Activated B cell treated with CpG ODN at 0.5 μM for 24 hours (primary cell): Measurements from ENCODE around the gene GMPR. TPM values are rescaled to one million over a fixed set of nuclear protein-coding genes. Genes with fewer than 3 reads are reported as not detected.
A peak's percentile ranks its signal among the peaks of the same experiment; 100 is the strongest.

Source experiments
- ATAC-seq: fragments of 200-7000 bp; cut with Tn5 transposase; one replicate; pipeline ENCODE4 v1.10.0; 2021; ENCODE audit warnings: low read depth, mild to moderate bottlenecking, moderate library complexity
- CTCF ChIA-PET: fragments of 350-600 bp; sonication (Branson Sonifier 250); formaldehyde crosslinking; loops from one replicate; lab custom pipeline; 2021; ENCODE audit warnings: antibody characterized with exemption; lab: Charles Lee
- POLR2A ChIA-PET: fragments of 350-600 bp; sonication (Branson Sonifier 250); formaldehyde crosslinking; loops from one replicate; lab custom pipeline; 2021; ENCODE audit warnings: antibody characterized with exemption; lab: Charles Lee
- DNase-seq: peaks from one replicate; pipeline ENCODE4 v3.0.0; 2022
- H3K27ac Mint-ChIP-seq: one replicate; pipeline ENCODE4 v1.8.0; 2020; ENCODE audit warnings: mixed read lengths
- H3K27me3 Mint-ChIP-seq: one replicate; pipeline ENCODE4 v1.8.0; 2021; ENCODE audit warnings: mixed read lengths
- H3K36me3 Mint-ChIP-seq: one replicate; pipeline ENCODE4 v1.8.0; 2021; ENCODE audit warnings: low read depth, mixed read lengths
- H3K4me1 Mint-ChIP-seq: one replicate; pipeline ENCODE4 v1.8.0; 2021; ENCODE audit warnings: mixed read lengths
- H3K4me3 Mint-ChIP-seq: one replicate; pipeline ENCODE4 v1.8.0; 2020; ENCODE audit warnings: mild to moderate bottlenecking, mixed read lengths
- H3K9me3 Mint-ChIP-seq: one replicate; pipeline ENCODE4 v1.8.0; 2020; ENCODE audit warnings: mixed read lengths
- intact Hi-C: fragments of 100-400 bp; cut with micrococcal nuclease; formaldehyde crosslinking; loops from one replicate; pipeline ENCODE4 v1.15.1; 2024
- total RNA-seq: library from RNA; stranded (reverse); gene quantifications from 2 replicates; pipeline ENCODE4 v1.2.3, GENCODE V29; 2022
- TF ChIP-seq, protein P1 (sequence below): fragments of 200-600 bp; IDR thresholded peaks from one replicate; pipeline ENCODE4 v1.8.0; 2022; ENCODE audit warnings: antibody characterized with exemption, mild to moderate bottlenecking

The GMPR gene
- total RNA-seq, 1 donor from 2014 or later: 0.47 TPM

- ChIA-PET CTCF (interaction anchor here (1.4 kb wide), 1 partner anchor 15 kb away, joined by 3 read pairs; no protein-coding TSS in a partner anchor), POLR2A (no interaction called here)
- Mint-ChIP-seq H3K27me3 (peaks cover 2% of the 10 kb centered on the region), H3K4me1 (peaks cover 9% of the 10 kb centered on the region), H3K36me3 (no peaks in the 10 kb centered on the region), H3K4me3 (no peak overlapping the region), H3K27ac (no peak overlapping the region), H3K9me3 (no peaks in the 10 kb centered on the region)
- no peak for DNase-seq
- intact Hi-C loops: no loop called here
- TF ChIP-seq, protein P1, sequence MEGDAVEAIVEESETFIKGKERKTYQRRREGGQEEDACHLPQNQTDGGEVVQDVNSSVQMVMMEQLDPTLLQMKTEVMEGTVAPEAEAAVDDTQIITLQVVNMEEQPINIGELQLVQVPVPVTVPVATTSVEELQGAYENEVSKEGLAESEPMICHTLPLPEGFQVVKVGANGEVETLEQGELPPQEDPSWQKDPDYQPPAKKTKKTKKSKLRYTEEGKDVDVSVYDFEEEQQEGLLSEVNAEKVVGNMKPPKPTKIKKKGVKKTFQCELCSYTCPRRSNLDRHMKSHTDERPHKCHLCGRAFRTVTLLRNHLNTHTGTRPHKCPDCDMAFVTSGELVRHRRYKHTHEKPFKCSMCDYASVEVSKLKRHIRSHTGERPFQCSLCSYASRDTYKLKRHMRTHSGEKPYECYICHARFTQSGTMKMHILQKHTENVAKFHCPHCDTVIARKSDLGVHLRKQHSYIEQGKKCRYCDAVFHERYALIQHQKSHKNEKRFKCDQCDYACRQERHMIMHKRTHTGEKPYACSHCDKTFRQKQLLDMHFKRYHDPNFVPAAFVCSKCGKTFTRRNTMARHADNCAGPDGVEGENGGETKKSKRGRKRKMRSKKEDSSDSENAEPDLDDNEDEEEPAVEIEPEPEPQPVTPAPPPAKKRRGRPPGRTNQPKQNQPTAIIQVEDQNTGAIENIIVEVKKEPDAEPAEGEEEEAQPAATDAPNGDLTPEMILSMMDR: no peak
- no peak for ATAC-seq
Measured at GRCh38 chr6:16299861-16300260, 61.5 kb downstream of the GMPR start.

DNA sequence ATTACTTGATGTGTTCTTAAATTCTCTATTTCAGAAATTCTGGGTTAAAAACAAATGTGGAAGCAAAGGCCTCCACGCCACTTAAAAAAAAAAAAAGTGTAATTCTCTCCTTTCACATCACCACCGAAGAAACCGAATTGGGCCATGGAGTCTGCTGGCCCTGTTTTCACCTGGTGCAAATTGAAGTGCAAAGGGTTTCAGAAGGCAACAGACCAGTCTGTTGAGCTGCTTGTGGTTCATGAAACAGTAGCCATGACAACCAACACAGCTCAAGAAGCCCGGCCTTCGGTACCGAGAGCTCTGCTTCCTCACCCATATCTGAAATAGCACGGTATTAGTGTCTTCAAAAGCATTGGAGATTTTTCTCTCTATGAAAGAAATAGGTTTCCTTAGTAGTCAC is 63.1 kb downstream of the GMPR start:
- ChIA-PET POLR2A (no interaction called here), CTCF (no interaction called here)
- TF ChIP-seq, protein P1: no peak
- peaks cover 25% of the 10 kb centered on the region for H3K4me1 Mint-ChIP-seq
- no peak overlapping the region for H3K27ac Mint-ChIP-seq
- H3K4me3 Mint-ChIP-seq: no peak overlapping the region
- DNase-seq: no peak
- ATAC-seq: peak; percentile 8
- H3K27me3 Mint-ChIP-seq: no peaks in the 10 kb centered on the region
- no peaks in the 10 kb centered on the region for H3K9me3 Mint-ChIP-seq
- intact Hi-C loops: no loop called here
- H3K36me3 Mint-ChIP-seq: no peaks in the 10 kb centered on the region

- no peak overlapping the region for H3K27ac Mint-ChIP-seq
- H3K27me3 Mint-ChIP-seq: no peaks in the 10 kb centered on the region
- DNase-seq (no peak), ATAC-seq (no peak)
- no peaks in the 10 kb centered on the region for H3K9me3 Mint-ChIP-seq
- intact Hi-C loops: no loop called here
- ChIA-PET CTCF (no interaction called here), POLR2A (no interaction called here)
- no peak overlapping the region for H3K4me3 Mint-ChIP-seq
- H3K4me1 Mint-ChIP-seq: peaks cover 36% of the 10 kb centered on the region
- H3K36me3 Mint-ChIP-seq: no peaks in the 10 kb centered on the region
- TF ChIP-seq, protein P1: no peak
Measured at GRCh38 chr6:16302721-16303552, 64.5 kb downstream of the GMPR start.

GRCh38 chr6:16305246-16305725 is 66.9 kb downstream of the GMPR start:
- Mint-ChIP-seq H3K36me3 (no peaks in the 10 kb centered on the region), H3K9me3 (no peaks in the 10 kb centered on the region), H3K27ac (peak overlapping the region; percentile 65), H3K4me1 (peaks cover 36% of the 10 kb centered on the region), H3K27me3 (no peaks in the 10 kb centered on the region), H3K4me3 (peak overlapping the region; percentile 82)
- ChIA-PET CTCF (interaction anchor here (0.6 kb wide), 2 partner anchors 16 to 458 kb away, joined by 3 read pairs; no protein-coding TSS in a partner anchor), POLR2A (interaction anchor here (0.6 to 1.2 kb wide), 8 partner anchors 12 to 821 kb away, joined by 3 to 6 read pairs (median 3); partner anchors contain the start of gene ATXN1)
- DNase-seq (peak; percentile 37), ATAC-seq (peak; percentile 96)
- intact Hi-C loops: loop anchor here (1.0 to 5.0 kb wide), 9 partner anchors 11 to 643 kb away; partner anchors contain the start of genes ATXN1, DTNBP1, GMPR and MYLIP
- TF ChIP-seq, protein P1: no peak

DNA sequence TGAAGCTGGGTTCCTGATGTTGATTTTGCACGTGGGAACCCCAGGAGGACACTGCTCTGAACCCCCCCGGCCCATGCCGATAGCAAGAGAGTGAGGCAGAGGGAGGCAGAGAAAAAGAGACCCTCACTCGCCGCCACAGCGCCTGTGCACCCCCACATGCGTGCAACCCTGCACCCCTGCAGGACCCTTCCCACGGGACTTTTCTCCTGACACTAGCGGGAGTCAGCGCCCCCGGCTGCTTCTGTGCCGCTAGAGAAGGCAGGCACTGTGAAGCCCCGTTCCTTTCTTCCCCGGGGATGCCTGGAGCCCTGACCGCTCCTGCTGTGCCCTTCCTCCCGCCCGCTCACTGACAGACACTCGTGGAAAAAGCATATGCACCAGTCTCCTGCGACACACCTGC is 67.4 kb downstream of the GMPR start:
- H3K27me3 Mint-ChIP-seq: no peaks in the 10 kb centered on the region
- CTCF ChIA-PET: interaction anchor here (0.6 kb wide), 2 partner anchors 16 to 458 kb away, joined by 3 read pairs; no protein-coding TSS in a partner anchor
- H3K4me3 Mint-ChIP-seq: peak overlapping the region; percentile 82

More for the DNA sequence above, 67.4 kb downstream of the GMPR start:
- DNase-seq (no peak), ATAC-seq (peak; percentile 23)
- intact Hi-C loops: loop anchor here (1.0 to 5.0 kb wide), 9 partner anchors 11 to 643 kb away; partner anchors contain the start of genes ATXN1, DTNBP1, GMPR and MYLIP
- TF ChIP-seq, protein P1: no peak
- H3K27ac Mint-ChIP-seq: peak overlapping the region; percentile 59
- no peaks in the 10 kb centered on the region for H3K36me3 Mint-ChIP-seq
- H3K9me3 Mint-ChIP-seq: no peaks in the 10 kb centered on the region
- POLR2A ChIA-PET: interaction anchor here (0.7 to 1.2 kb wide), 4 partner anchors 12 to 456 kb away, joined by 3 to 6 read pairs (median 4); partner anchors contain the start of gene ATXN1
- peaks cover 36% of the 10 kb centered on the region for H3K4me1 Mint-ChIP-seq
